Esophagus squamous epithelium (tissue), 4 donors: Measurements from ENCODE around the gene ASH1L.

ENCODE experiments used
- CTCF ChIP-seq, 6 experiments: fragments of 450-650 bp in 4 of 6; fragments of 200-600 bp in 2 of 6; sonication (generic) in 2 of 6; IDR thresholded peaks; one replicate each; pipeline ENCODE4 v1.5.1; 2016 to 2019; ENCODE audit warnings: antibody characterized with exemption in 6 of 6, mild to moderate bottlenecking in 4 of 6, moderate library complexity in 4 of 6
- POLR2A ChIP-seq, 4 donors: fragments of 450-650 bp; IDR thresholded peaks; one replicate each; pipeline ENCODE4 v1.6.1; 2017; ENCODE audit warnings: antibody characterized with exemption in 4 of 4, mild to moderate bottlenecking in 4 of 4, moderate library complexity in 3 of 4

- no peak for TF ChIP-seq POLR2A (IDR thresholded peaks at IDR 0.05)
- peak in 5 of 6 experiments; percentile 39 to 61 (median 54) for TF ChIP-seq CTCF (IDR thresholded peaks at IDR 0.05)
Measured at GRCh38 chr1:155591770-155592169, 29.2 kb upstream of the ASH1L start.
